CD4-positive, alpha-beta T cell treated with Interleukin-2 at 100 ng/mL for 4 hours (primary cell): ENCODE results near the gene OVAAL.

Experiments
- DNase-seq: peaks from one replicate; pipeline ENCODE4 v3.0.0-alpha.2; 2020; ENCODE audit warnings: low spot score

Gene OVAAL

DNA sequence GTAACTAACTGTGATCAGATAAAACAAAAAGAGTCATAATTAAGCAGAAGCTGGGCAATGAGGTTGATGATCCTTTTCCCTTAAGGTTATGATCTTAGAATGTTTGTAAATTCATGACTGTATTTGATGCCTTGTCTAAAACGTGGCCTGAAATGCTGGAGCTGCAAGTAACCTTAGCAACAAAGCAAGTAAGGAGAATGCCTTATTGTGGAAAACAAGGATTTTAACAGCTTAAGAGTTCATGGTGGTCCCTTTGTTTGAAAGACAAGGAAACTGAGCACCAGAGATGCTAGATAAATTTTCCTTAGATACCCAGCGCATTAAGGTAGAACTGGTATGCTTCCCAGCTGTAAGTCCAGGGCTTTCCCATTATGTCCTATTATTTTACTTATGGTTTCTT is 47.4 kb downstream of the OVAAL start:
- no peak for DNase-seq

DNA sequence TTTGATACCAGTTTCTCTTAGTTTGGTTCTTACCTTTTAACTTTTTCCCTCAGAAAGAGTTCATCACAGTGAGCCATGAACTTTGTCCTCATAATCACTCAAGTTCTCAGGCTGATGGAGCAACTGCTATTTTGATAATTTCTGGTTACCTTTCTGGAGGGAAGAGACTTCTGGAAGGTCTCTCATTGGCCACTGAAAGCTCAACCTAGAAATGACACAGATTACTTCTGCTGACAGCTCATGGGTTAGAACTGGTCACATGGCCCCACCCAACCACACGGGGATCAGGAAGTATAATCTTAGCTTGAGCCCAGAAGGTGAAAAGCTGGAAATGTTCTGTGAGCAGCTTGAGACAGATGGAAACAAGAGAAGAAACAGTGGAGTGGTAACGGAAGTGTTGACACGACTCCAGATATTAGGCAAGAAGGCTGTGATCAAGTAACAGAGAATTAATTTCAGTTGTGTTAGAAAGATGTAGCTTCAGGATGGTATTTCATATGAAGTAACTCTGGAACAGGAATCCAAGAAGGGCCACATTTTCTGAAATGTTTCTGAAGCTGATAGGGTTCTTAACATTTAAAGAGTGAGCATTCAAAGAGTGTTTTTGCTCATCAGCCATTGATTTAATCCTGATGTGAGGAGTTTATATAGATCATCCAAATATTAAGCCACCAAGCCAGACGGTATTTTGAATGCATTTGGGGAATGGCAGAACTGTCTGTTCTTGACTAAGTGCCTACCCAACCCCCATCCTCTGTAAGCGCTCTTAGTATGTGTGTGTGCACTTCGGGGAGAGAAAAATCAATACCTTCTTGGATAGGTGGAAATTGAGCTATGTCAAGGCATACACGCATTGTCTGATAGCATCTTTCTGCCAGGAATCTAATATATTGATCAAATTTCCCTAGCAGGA is 51.1 kb downstream of the OVAAL start:
- DNase-seq, result no peak

- no peak for DNase-seq
Measured at GRCh38 chr1:180610556-180611015, 51.8 kb downstream of the OVAAL start.

DNA sequence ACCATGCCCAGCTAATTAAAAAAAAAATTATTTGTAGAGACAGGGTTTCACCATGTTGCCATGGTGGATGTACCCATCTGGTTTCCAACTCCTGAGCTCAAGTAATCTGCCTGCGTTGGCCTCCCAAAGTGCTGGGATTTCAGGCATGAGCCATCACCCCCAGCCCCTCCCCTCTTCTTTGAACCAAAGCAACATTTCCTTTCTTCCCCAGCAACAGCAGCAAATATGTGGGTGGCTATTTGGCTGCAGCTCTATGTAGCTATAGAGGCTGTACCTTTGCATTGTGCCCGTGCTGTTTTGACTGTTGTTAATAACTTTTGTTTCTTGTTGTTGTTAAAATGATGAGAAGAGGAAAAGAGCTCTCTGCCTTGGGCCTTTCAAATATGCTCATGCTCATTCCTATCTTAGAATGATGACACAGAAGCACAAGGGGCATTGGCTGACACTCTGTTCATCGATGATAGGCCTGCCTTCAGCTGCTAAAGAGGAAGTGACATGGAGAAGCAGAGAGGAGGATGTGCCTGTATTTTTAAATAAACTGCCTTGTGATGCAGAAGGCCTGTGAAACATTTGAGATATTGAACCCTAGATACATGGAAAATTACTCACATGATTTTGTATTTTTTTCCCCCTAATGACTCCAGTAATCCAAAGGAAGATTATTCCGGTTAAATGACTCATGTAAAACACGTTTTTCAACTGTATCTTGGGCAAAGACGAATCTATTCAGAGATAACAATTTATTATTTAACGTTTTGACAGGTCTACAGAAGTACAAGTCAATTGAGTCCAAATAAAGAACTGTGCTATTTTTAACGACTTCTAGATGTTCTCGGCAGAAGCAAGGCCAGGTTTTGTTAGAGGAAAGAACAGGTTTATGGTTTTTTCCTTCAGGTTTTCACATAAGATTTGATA is 52.5 kb downstream of the OVAAL start:
- DNase-seq, result no peak

- DNase-seq, result no peak
Measured at GRCh38 chr1:180612632-180613031, 53.9 kb downstream of the OVAAL start.

- no peak for DNase-seq
Measured at GRCh38 chr1:180614730-180615129, 56.0 kb downstream of the OVAAL start.

DNA sequence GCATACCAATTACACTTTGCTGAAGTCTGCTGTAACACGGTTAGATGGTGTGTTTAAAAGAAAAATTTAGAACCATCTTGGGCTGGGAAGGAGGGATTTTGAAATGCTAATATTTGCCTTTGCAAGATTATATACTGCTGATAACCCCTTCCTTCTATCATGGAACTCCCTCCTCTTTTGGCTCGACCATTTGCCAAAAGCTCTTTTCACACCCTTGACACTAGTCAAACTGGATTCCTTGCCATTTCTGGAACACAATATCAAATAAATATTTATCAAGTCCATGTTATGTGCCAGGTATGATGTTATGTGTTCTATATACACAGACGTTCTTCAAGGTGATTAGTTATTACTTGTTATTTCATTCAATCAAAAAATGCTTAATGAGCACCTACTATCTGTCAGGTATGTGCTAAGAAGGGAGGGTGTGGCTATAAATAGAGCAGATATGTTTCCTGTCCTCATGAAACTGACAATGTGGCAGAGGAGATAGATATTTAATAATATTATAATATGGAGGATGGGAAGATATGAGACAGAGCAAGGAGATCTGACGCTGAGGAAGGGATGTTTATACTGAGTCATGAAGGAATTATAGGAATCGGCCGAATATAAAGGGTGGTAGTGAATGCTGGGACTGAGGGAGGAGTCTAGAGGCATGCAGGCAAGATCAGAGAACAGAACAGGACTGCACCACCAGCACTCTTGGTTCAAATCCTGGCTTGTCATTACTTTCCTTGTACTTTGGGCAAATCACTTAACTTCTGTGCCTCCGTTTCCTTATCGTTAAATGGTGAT is 56.9 kb downstream of the OVAAL start:
- no peak for DNase-seq
